ENCODE data around the gene RPL27A. TPM values are rescaled to one million over a fixed set of nuclear protein-coding genes. Genes with fewer than 3 reads are reported as not detected.
A peak's percentile ranks its signal among the peaks of the same experiment; 100 is the strongest.

Gene RPL27A
- total RNA-seq, 4 donors from 2014 or later, result 800 to 945 (median 825) TPM

GRCh38 chr11:8739309-8739793 lies 56.8 kb downstream of the RPL27A start:
- H3K9me3 ChIP-seq, result no peaks in the 10 kb centered on the region
- peaks cover 0 to 19% (median 0%) of the 10 kb centered on the region in 3 donors for H3K36me3 ChIP-seq
- no peaks in the 10 kb centered on the region for H3K27me3 ChIP-seq
- no peak overlapping the region for H3K4me3 ChIP-seq
- WGBS, 2 donors, result 70% methylated on average over 2 of the region's 2 CpGs
- TF ChIP-seq CTCF (IDR thresholded peaks at IDR 0.05), result no peak
- TF ChIP-seq POLR2A (IDR thresholded peaks at IDR 0.05), result no peak
- no peak for TF ChIP-seq EP300 (IDR thresholded peaks at IDR 0.05)
- peaks cover 0 to 21% (median 0%) of the 10 kb centered on the region in 4 donors for H3K4me1 ChIP-seq
- DNase-seq (ENCODE audit: low spot score in 2 of 2), result no peak
- no peak overlapping the region for H3K27ac ChIP-seq

Small RNA genes within 50 kb of the gene (small RNA-seq; reads per million reads assigned to genes)
- gene SNORA3A (not detected), gene SNORA3B (1.1 reads per million, percentile 25 among the genes with 10 or more reads in this experiment)

Other genes starting within 250 kb of the RPL27A start
- gene STK33, start 88.6 kb upstream of the RPL27A start, total RNA-seq, result 1 to 10 TPM; 3.6 to 6.8 (median 5.0) TPM
- 10 to 100 TPM in 3 of 4 donors, 1 to 10 TPM in 1; 7.1 to 26.5 (median 16.2) TPM for gene TRIM66, start 127 bp upstream of the RPL27A start, total RNA-seq
- 10 to 100 TPM; 17.7 to 31.4 (median 22.5) TPM for gene AKIP1, start 228.4 kb downstream of the RPL27A start, total RNA-seq